BLaER1 treated with 17β-estradiol and CSF1 and Interleukin-3, amounts not matched to agents 10 nM and 100 nM (cell line): Measurements from ENCODE around the gene TRPM6.
A peak's percentile ranks its signal among the peaks of the same experiment; 100 is the strongest.
"Not testable (repeated sequence)": the region's sequence is repeated elsewhere in the genome, so short reads cannot be mapped to it uniquely, and the experiment has no call there.

Experiments used
- H3K27ac ChIP-seq, 11 experiments: shearing (Covaris generic); formaldehyde crosslinking; 2 replicates each; pipeline ENCODE4 v1.8.1; 2022
- H3K27me3 ChIP-seq, 11 experiments: shearing (Covaris generic); formaldehyde crosslinking; 2 replicates each; pipeline ENCODE4 v1.8.1; 2022
- H3K36me3 ChIP-seq, 11 experiments: shearing (Covaris generic); formaldehyde crosslinking; 2 replicates each; pipeline ENCODE4 v1.8.1; 2022
- H3K4me1 ChIP-seq, 10 experiments: shearing (Covaris generic); formaldehyde crosslinking; 2 replicates each; pipeline ENCODE4 v1.8.1; 2022
- H3K4me2 ChIP-seq, 11 experiments: shearing (Covaris generic); formaldehyde crosslinking; 2 replicates each; pipeline ENCODE4 v1.8.1; 2022
- H3K4me3 ChIP-seq, 10 experiments: shearing (Covaris generic); formaldehyde crosslinking; 2 replicates each; pipeline ENCODE4 v1.8.1; 2022
- H3K9ac ChIP-seq, 11 experiments: shearing (Covaris generic); formaldehyde crosslinking; 2 replicates each; pipeline ENCODE4 v1.8.1; 2022
- H3K9me3 ChIP-seq, 11 experiments: shearing (Covaris generic); formaldehyde crosslinking; replicated peaks in 1 of 11; 2 replicates each; pipeline ENCODE4 v1.8.1; 2022
- H4K20me1 ChIP-seq, 11 experiments: shearing (Covaris generic); formaldehyde crosslinking; 2 replicates each; pipeline ENCODE4 v1.8.1; 2022
- Cebpa-rat ChIP-seq, 11 experiments: shearing (Covaris generic); IDR thresholded peaks; 2 replicates each; pipeline ENCODE4 v1.8.1; 2022

The TRPM6 gene

GRCh38 chr9:74861773-74862474 lies 25.8 kb downstream of the TRPM6 start:
- TF ChIP-seq Cebpa-rat (IDR thresholded peaks at IDR 0.05): no peak
- H3K9me3 ChIP-seq: no peaks in the 10 kb centered on the region; a peak in 1 of 22 replicates
- peak overlapping the region; percentile 8 to 78 (median 55); a peak in 20 of 22 replicates for H3K4me2 ChIP-seq
- peaks cover 18 to 67% (median 65%) of the 10 kb centered on the region in 10 experiments for H3K4me1 ChIP-seq
- H4K20me1 ChIP-seq: no peaks in the 10 kb centered on the region
- no peak overlapping the region for H3K9ac ChIP-seq
- no peak overlapping the region for H3K4me3 ChIP-seq
- H3K27me3 ChIP-seq: peaks cover 0 to 12% (median 0%) of the 10 kb centered on the region in 11 experiments; a peak in 2 of 22 replicates
- H3K27ac ChIP-seq: peak overlapping the region in 3 of 11 experiments; percentile 22 to 44 (median 39); a peak in 4 of 22 replicates
- H3K36me3 ChIP-seq: no peaks in the 10 kb centered on the region

GRCh38 chr9:74861071-74861470 lies 26.6 kb downstream of the TRPM6 start:
- peak overlapping the region in 9 of 11 experiments; percentile 22 to 78 (median 60); a peak in 14 of 22 replicates for H3K4me2 ChIP-seq
- H3K36me3 ChIP-seq: no peaks in the 10 kb centered on the region
- H3K4me1 ChIP-seq: peaks cover 18 to 59% (median 57%) of the 10 kb centered on the region in 10 experiments
- no peak overlapping the region for H3K4me3 ChIP-seq
- no peak for TF ChIP-seq Cebpa-rat (IDR thresholded peaks at IDR 0.05)
- H3K9me3 ChIP-seq: no peaks in the 10 kb centered on the region; a peak in 1 of 22 replicates
- no peaks in the 10 kb centered on the region for H4K20me1 ChIP-seq
- H3K9ac ChIP-seq: no peak overlapping the region
- H3K27me3 ChIP-seq: peaks cover 0 to 4% (median 0%) of the 10 kb centered on the region in 11 experiments; a peak in 1 of 22 replicates
- H3K27ac ChIP-seq: 0 out of 22 replicates have a peak overlapping the region, but pooled peaks of 1 of the 11 experiments have one; percentile 22

GRCh38 chr9:74860247-74860646 lies 27.5 kb downstream of the TRPM6 start:
- Histone ChIP-seq H3K4me2 (peak overlapping the region in 8 of 11 experiments; percentile 26 to 76 (median 36); a peak in 6 of 22 replicates), H3K4me1 (peaks cover 11 to 51% (median 49%) of the 10 kb centered on the region in 10 experiments)
- not testable (repeated sequence) for H3K9ac ChIP-seq, H3K36me3 ChIP-seq, H3K27ac ChIP-seq, H4K20me1 ChIP-seq, H3K9me3 ChIP-seq, H3K4me3 ChIP-seq, H3K27me3 ChIP-seq

- no peaks in the 10 kb centered on the region; a peak in 1 of 22 replicates for H3K9me3 ChIP-seq
- H3K4me1 ChIP-seq: peaks cover 6 to 46% (median 44%) of the 10 kb centered on the region in 10 experiments; a peak in 18 of 20 replicates
- H3K36me3 ChIP-seq: no peaks in the 10 kb centered on the region
- H4K20me1 ChIP-seq: no peaks in the 10 kb centered on the region
- TF ChIP-seq Cebpa-rat (IDR thresholded peaks at IDR 0.05): no peak
- no peak overlapping the region for H3K4me2 ChIP-seq
- no peaks in the 10 kb centered on the region for H3K27me3 ChIP-seq
- H3K4me3 ChIP-seq: no peak overlapping the region
- no peak overlapping the region for H3K9ac ChIP-seq
- H3K27ac ChIP-seq: no peak overlapping the region
These were observed 27.9 kb downstream of the TRPM6 start for GRCh38 chr9:74859786-74860185.

GRCh38 chr9:74858751-74859414 lies 28.8 kb downstream of the TRPM6 start:
- Histone ChIP-seq H3K36me3 (no peaks in the 10 kb centered on the region), H3K9ac (no peak overlapping the region), H3K27me3 (no peaks in the 10 kb centered on the region), H3K4me2 (0 out of 22 replicates have a peak overlapping the region, but pooled peaks of 1 of the 11 experiments have one; percentile 9), H3K4me1 (peaks cover 0 to 37% (median 35%) of the 10 kb centered on the region in 10 experiments; a peak in 16 of 20 replicates), H3K4me3 (no peak overlapping the region), H3K9me3 (no peaks in the 10 kb centered on the region; a peak in 1 of 22 replicates), H4K20me1 (no peaks in the 10 kb centered on the region), H3K27ac (no peak overlapping the region)
- no peak for TF ChIP-seq Cebpa-rat (IDR thresholded peaks at IDR 0.05)

- no peaks in the 10 kb centered on the region for H4K20me1 ChIP-seq
- H3K27me3 ChIP-seq: no peaks in the 10 kb centered on the region
- no peak overlapping the region for H3K4me3 ChIP-seq
- no peak for TF ChIP-seq Cebpa-rat (IDR thresholded peaks at IDR 0.05)
- no peak overlapping the region for H3K27ac ChIP-seq
- no peak overlapping the region for H3K9ac ChIP-seq
- H3K9me3 ChIP-seq: peaks cover 5 to 13% (median 9%) of the 10 kb centered on the region in 11 experiments; a peak in 18 of 22 replicates
- H3K4me1 ChIP-seq: peaks cover 0 to 24% (median 18%) of the 10 kb centered on the region in 10 experiments; a peak in 16 of 20 replicates
- no peak overlapping the region for H3K4me2 ChIP-seq
- H3K36me3 ChIP-seq: no peaks in the 10 kb centered on the region
These were observed 30.7 kb downstream of the TRPM6 start for GRCh38 chr9:74856989-74857388.

- H3K27me3 ChIP-seq: no peaks in the 10 kb centered on the region
- no peaks in the 10 kb centered on the region for H4K20me1 ChIP-seq
- H3K4me2 ChIP-seq: no peak overlapping the region
- H3K4me1 ChIP-seq: peaks cover 0 to 7% (median 0%) of the 10 kb centered on the region in 10 experiments; a peak in 5 of 20 replicates
- H3K9me3 ChIP-seq: peaks cover 5 to 25% (median 13%) of the 10 kb centered on the region in 11 experiments; a peak in 19 of 22 replicates
- H3K9ac ChIP-seq: no peak overlapping the region
- H3K27ac ChIP-seq: no peak overlapping the region
- no peak for TF ChIP-seq Cebpa-rat (IDR thresholded peaks at IDR 0.05)
- no peaks in the 10 kb centered on the region for H3K36me3 ChIP-seq
- no peak overlapping the region for H3K4me3 ChIP-seq
These were observed 32.6 kb downstream of the TRPM6 start for GRCh38 chr9:74855072-74855471.

- H3K9me3 ChIP-seq: peaks cover 5 to 28% (median 13%) of the 10 kb centered on the region in 11 experiments; a peak in 19 of 22 replicates
- H3K4me1 ChIP-seq, H4K20me1 ChIP-seq, H3K27me3 ChIP-seq, H3K36me3 ChIP-seq, H3K4me2 ChIP-seq, H3K9ac ChIP-seq, H3K4me3 ChIP-seq, H3K27ac ChIP-seq: not testable (repeated sequence)
These were observed 34.7 kb downstream of the TRPM6 start for GRCh38 chr9:74853024-74853423.

GRCh38 chr9:74848153-74848525 lies 39.6 kb downstream of the TRPM6 start:
- H3K27me3 ChIP-seq: no peaks in the 10 kb centered on the region
- no peak overlapping the region for H3K4me3 ChIP-seq
- H3K9me3 ChIP-seq: peaks cover 20 to 43% (median 31%) of the 10 kb centered on the region in 11 experiments
- no peaks in the 10 kb centered on the region for H3K36me3 ChIP-seq
- no peak overlapping the region for H3K9ac ChIP-seq
- H3K27ac ChIP-seq: no peak overlapping the region
- no peak for TF ChIP-seq Cebpa-rat (IDR thresholded peaks at IDR 0.05)
- no peaks in the 10 kb centered on the region for H4K20me1 ChIP-seq
- H3K4me1 ChIP-seq: no peaks in the 10 kb centered on the region
- no peak overlapping the region for H3K4me2 ChIP-seq
